Stimulated activated CD8-positive, alpha-beta memory T cell treated with anti-CD3 and anti-CD28 coated beads, Interleukin-15, amount 100 ng/mL, for 1 hour (primary cell): ENCODE measurements around the gene PRR29.
"Not testable (repeated sequence)": the region's sequence is repeated elsewhere in the genome, so short reads cannot be mapped to it uniquely, and the experiment has no call there.

Source experiments
- DNase-seq: peaks from one replicate; pipeline ENCODE4 v3.0.0-alpha.2; 2020; ENCODE audit warnings: low read depth

PRR29 gene

DNA sequence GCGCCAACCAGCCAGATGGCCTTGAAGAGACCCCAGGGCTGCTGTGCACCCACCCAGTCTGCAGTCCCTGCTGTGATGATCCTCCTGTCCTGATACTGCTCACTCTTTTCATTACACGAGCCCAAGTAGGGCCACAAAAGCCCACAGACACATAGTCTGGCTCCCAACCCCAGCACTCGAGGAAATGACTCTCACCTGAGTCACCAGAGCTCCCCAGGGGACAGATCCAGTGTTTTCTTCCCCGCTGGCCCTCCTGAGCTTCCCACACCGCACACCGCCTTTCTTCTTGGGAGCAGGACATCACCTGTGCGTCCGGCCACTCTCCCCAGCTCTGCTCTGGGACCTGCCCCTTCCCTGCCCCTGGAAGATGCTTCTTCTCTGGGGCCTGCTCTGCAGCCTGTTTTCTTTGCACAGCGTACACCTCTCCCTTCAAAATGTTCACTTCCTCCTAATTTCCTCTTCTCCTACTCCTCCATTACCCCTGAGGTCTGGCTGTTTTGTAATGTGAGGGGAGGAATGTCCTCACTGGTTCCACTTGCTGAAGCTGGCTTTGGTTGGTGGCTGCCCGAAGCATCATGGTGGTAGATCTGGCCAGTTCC is 23.5 kb upstream of the PRR29 start:
- DNase-seq = no peak

- no peak for DNase-seq
Measured at GRCh38 chr17:63975541-63976092, 22.5 kb upstream of the PRR29 start.

DNA sequence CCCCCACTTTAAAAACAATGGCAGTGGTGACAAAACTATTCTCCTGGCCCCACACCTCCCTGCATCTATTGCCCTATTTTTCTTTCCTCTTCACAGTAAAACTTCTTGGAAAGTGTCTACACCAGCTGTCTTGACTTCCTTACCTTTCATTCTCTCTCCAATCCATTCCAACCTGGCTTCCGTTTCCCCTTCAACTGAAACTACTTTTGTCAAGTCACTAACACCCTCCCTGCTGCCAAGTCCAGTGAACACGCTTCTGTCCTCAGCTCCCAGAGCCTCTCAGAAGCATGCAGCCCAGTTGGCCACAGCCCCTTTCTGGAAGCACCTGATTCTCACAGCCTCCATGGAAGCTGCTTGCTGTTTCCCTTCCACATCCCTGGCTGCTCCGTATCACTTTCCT is 21.4 kb upstream of the PRR29 start:
- DNase-seq = no peak

- DNase-seq = no peak
Measured at GRCh38 chr17:63978272-63979200, 19.6 kb upstream of the PRR29 start.

DNA sequence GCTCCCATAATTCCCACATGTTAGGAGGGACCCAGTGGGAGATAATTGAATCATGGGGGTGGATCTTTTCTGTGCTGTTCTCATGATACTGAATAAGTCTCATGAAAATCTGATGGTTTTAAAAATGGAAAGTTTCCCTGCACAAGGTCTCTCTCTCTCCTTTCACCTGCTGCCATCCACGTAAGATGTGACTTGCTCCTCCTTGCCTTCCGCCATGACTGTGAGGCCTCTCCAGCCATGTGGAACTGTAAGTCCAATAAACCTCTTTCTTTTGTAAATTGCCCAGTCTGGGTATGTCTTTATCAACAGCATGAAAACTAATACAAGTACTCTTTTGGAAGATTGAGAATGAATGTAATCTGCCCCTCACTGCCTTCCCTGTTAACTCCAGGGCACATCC is 15.5 kb upstream of the PRR29 start:
- not testable (repeated sequence) for DNase-seq

DNA sequence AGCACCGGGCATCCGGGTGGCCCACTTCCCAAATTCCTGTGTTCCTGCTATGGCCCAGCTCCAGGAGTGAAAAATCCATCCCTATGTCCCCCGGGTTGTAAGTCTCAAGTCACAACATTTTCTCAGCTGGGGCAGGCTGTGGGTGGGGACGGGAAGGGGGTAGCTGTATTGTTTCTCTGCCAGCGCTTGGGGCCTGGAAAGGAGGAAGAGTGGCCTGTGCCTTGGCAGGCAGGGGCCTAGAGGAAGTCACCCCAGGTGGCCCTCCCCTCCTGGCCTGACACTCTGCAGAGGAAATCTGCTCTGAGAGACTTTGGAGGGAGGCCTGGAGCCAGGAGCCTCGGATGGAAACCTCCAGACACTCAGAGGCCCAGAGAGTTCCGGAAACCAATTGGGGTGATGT is 14.8 kb upstream of the PRR29 start:
- DNase-seq = no peak

DNA sequence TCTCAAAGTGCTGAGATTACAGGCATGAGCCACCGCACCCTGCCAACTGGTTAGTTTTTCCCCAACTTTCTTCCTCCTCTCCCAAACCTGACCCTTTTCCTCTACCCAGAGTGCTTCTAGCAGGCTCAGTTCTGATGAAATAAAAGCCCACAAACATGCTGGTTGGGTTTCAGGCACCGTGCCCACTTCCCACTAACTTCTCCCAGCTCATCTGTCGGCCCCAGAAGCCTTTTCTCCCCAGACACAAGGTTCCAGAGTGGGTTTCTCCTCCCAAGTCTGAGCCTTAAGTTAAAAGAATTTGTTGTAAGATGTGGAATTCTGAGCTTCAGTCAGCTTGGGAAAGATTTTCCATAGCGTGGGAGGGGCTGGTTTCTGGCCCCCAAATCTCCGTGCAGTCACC is 13.9 kb upstream of the PRR29 start:
- no peak for DNase-seq

DNA sequence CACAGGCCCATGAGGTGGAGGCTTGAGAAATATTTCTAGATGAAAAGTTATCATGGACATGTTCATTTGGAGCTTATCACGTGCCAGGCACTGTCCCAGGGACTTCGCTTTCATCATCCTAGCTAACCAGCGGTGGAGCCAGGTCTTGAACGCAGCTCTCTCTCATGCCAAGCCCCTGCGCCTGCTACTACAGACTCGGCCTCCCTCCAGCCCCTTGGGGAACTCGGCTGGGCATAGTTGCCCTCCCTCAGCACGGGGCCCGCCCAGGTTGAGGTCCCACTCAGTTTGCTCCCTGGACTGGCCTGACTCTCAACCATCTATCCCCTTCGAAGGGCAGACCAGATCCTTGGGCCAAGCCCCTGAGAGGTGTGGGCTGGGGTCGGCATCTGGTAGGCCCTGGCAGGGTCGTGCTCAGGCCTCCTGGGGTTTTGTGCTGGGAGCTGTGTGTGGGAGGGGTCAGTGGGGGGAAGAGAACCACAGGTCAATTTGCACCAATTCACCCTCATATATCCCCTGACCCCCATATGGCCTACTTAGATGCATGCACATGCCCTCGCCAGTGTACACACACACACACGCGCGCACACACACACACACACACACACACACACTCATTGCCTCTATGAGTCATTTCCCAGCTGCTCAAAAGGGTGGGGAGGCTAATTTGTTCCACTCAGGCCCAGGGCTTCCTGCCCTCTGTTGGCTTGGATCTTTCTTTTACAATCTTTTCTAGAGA is 13.3 kb upstream of the PRR29 start:
- DNase-seq = no peak

DNA sequence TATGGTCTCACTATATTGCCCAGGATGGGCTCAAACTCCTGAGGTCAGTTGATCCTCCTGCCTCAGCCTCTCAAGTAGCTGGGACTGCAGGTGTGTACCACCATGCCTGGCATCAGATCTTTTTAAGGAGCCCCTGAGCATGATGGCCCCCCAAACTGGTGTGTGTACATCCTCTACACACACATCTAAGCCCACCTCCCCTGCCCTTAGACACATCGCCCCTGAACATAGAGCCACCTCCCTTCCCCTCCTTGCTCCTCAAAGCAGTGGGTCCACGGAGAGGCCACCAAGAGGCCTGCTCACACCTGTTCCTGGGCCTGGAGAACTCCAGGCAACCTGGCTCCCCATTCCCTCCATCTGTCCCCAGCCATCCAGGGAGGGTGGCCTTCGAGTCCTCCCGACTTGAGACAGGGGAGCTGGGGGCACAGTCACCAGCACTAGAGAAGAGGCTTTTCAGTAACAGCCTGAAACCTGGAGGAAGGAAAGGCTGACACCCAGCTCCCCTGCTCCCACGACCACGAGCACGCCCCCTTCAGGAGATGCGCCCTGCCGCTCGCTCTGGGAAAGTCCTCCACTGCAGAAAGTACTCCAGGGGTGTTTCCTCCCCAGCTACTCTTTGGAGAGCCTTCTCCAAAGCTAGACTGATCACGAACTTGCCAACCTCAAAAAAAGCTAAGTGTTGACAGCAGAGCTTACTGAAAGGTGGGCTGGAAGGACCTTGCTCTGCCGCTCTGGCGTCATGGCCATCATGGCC is 12.6 kb upstream of the PRR29 start:
- no peak for DNase-seq

DNA sequence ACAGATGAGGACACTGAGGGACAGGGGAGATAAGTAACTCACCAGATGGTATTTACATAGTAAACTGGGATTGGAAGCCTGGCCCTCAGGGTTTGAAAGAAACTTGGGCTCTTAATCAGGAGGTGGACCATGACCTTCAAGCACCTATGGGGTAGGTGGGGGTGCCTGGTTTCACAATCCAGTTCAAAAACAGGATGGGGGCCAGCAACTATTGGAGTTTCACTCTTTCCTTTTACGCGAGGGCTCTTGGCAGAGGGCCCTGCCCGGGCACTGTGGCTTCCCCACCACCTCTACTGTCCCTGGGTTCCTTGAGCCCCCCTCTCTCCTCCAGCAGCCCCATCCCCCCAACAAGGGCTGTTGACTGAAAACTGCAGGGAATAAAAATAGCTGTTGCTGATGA is 11.3 kb upstream of the PRR29 start:
- no peak for DNase-seq

DNA sequence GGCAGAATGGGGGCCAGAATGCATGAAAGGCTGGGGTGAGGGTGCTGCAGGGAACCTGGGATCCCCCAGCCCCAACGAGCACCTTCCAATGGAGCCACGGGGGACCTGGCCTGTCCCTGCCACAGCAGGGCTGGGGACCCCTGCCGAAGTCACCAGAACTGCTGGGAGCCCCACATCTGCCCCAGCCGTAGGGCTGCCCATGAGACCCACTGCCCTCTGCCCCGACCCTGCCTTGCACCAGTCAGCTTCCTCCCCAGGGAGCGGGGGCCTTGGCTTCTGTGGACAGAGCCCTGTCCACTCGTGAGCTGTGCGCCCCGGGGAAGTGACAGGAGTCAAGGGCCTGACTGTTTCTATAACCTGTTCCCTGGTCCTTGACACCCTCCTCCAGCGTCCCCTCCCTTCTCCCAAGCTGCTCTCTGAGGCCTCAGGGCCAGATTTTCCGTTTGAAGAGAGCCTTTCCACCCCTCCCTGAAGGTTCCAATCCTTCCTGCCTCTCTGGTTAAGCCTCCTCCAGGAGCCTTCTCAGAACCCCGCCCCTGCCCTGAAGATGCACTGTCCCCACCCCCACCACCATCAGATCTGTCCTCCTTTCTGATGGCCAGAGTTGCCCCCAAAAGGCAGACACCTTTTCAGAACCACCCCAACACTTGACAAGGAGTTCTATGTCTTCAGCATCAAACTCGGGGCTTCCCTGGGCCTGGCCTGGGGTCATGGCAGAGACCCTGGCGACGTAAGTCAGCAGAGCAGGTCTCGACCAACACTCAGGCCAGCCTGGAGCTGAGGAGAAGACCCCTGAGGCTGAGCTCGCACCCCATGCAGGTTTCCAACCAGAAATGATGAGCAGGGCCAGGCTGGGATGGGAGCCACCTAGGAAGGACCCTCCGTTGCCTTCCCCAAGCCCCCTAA is 10.7 kb upstream of the PRR29 start:
- DNase-seq = no peak

DNA sequence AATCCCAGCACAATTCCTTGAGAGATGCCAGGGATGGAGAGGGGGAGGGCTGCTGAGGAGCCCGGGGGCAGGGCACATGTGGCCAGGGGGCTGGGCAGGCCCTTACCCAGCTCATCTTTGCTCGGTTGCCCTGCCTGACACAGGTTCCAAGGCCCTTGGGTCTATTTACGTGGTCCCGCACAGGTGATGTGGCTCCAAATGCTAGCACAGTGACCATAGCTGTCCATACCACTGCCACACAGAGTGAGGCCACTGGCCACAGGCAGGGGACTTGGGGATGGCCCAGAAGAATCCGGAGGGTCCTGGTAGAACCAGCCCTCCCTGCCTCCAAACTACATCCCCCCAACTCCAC is 10.0 kb upstream of the PRR29 start:
- DNase-seq = no peak

- DNase-seq = no peak
Measured at GRCh38 chr17:63988741-63989621, 9.2 kb upstream of the PRR29 start.

GRCh38 chr17:63989622-63990345 is 8.4 kb upstream of the PRR29 start:
- no peak for DNase-seq

- DNase-seq = no peak
Measured at GRCh38 chr17:63991611-63992010, 6.5 kb upstream of the PRR29 start.

DNA sequence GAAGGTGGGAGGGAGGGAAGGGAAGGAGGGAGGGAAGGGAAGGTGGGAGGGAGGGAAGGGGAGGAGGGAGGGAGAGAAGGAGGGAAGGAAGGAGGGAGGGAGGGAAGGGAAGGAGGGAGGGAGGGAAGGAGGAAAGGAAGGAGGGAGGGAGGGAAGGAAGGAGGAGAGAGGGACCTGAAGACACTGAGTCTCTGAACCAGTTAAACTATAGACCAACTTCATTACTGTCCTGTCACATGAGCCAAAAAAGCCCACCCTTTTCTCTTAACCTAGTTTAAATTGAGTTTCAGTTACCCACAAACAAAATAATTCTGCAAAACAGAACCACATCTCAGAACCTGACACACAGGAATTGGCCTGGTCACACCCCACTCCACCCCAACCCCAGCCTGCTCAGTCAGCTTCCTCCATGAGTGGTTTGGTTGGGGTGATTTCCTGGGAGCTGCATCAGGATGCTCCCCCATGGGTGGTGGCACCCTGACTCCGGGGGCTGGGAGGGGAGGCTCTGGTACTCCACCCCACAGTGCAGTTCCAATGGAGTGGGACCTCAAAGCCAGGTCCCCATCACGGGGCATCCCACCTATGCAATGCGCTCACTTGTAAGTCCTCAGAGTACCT is 4.7 kb upstream of the PRR29 start:
- no peak for DNase-seq

GRCh38 chr17:63995626-63996025 is 2.5 kb upstream of the PRR29 start:
- no peak for DNase-seq

DNA sequence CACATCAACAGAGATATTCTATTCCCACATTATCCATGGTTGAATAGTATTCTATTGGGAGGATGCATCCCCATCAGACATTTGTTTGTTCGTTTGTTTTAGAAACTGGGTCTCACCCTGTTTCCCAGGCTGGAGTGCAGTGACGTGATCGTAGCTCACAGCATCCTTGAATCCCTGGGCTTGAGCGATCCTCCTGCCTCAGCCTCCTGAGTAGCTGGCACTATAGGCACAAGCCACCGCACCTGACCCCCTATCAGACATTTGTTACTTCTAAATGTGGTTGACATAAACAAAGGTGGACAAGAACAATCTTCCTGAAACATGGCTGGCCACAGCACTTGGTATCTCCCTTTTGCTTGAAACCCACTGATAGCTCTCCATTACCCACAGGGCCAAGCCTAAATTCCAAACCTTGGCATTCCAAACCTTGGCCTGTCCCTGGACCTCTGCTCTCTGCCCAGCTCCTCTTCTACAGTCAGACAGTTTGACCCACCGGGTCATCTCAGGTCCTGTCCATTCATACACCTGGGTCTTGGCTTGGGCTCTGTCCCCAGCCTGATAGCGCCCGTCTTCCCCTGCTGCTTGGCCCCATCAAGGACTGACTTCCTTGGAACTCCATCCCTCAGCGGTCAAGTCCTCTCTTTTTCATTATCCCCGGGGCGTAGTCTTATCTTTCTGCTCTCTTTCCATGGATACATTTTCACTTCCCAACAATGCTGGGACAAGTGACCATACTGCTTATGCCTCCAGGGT is 1.5 kb upstream of the PRR29 start:
- DNase-seq = no peak
